Smooth muscle cell (in vitro differentiated cells): ENCODE results near the gene CR1L. TPM values are rescaled to one million over a fixed set of nuclear protein-coding genes. Genes with fewer than 3 reads are reported as not detected.
"Not testable (repeated sequence)": the region's sequence is repeated elsewhere in the genome, so short reads cannot be mapped to it uniquely, and the experiment has no call there.

ENCODE experiments used
- DNase-seq: peaks from one replicate; lab custom pipeline; 2025; ENCODE audit not compliant: unreplicated experiment; lab: John Stamatoyannopoulos, UW
- H2AFZ ChIP-seq: fragments of 200-600 bp; sonication (generic); 2 replicates; pipeline ENCODE4 v1.6.0; 2016; ENCODE audit warnings: antibody characterized with exemption, low read depth, mild to moderate bottlenecking
- H3F3A ChIP-seq: fragments of 200-600 bp; sonication (generic); 2 replicates; pipeline ENCODE4 v1.6.0; 2017; ENCODE audit warnings: antibody characterized with exemption, low read depth
- H3K27ac ChIP-seq: fragments of 200-600 bp; sonication (generic); 2 replicates; pipeline ENCODE4 v1.5.1; 2016; ENCODE audit warnings: low read depth, mild to moderate bottlenecking
- H3K27me3 ChIP-seq: fragments of 200-600 bp; sonication (generic); 2 replicates; pipeline ENCODE4 v1.6.1; 2016; ENCODE audit warnings: low read depth, mild to moderate bottlenecking
- H3K36me3 ChIP-seq: fragments of 200-600 bp; sonication (generic); 2 replicates; pipeline ENCODE4 v1.5.1; 2016; ENCODE audit warnings: low read depth
- H3K4me1 ChIP-seq: fragments of 200-600 bp; sonication (generic); 2 replicates; pipeline ENCODE4 v1.5.1; 2016; ENCODE audit warnings: low read depth
- H3K4me2 ChIP-seq: fragments of 200-600 bp; sonication (generic); 2 replicates; pipeline ENCODE4 v1.6.0; 2016; ENCODE audit warnings: mild to moderate bottlenecking
- H3K4me3 ChIP-seq: fragments of 200-600 bp; sonication (generic); 2 replicates; pipeline ENCODE4 v1.5.1; 2016; ENCODE audit warnings: mild to moderate bottlenecking
- H3K79me2 ChIP-seq: fragments of 200-600 bp; sonication (generic); 2 replicates; pipeline ENCODE4 v1.6.0; 2016; ENCODE audit warnings: low read depth, mild to moderate bottlenecking
- H3K9ac ChIP-seq: fragments of 200-600 bp; sonication (generic); 2 replicates; pipeline ENCODE4 v1.6.0; 2016; ENCODE audit warnings: low read depth
- H3K9me3 ChIP-seq: fragments of 200-600 bp; sonication (generic); replicated peaks from 2 replicates; pipeline ENCODE4 v1.5.1; 2016; ENCODE audit warnings: low read depth
- H4K20me1 ChIP-seq: fragments of 200-600 bp; sonication (generic); 2 replicates; pipeline ENCODE4 v1.6.0; 2016; ENCODE audit warnings: low read depth
- CTCF ChIP-seq: fragments of 200-600 bp; sonication (generic); IDR thresholded peaks from 2 replicates; pipeline ENCODE4 v1.5.1; 2017; ENCODE audit warnings: borderline replicate concordance, mild to moderate bottlenecking, antibody characterized with exemption; ENCODE audit not compliant: insufficient read depth, poor library complexity, severe bottlenecking
- WGBS: methylation state at CpG from one replicate; pipeline ENCODE4 v1.1.7; 2016; ENCODE audit warnings: low lambda C conversion rate; 5-methylcytosine and 5-hydroxymethylcytosine counted together
- polyA plus RNA-seq: library from polyadenylated mRNA; unstranded; fragments of >200 nt; fragmentation: Nextera tagmentation; extraction: Ambion mirVana; gene quantifications from 2 replicates; pipeline ENCODE4 v1.2.1, GENCODE V29; 2016
- total RNA-seq: library from RNA; depleted of rRNA; stranded (reverse); fragments of >200 nt; gene quantifications from 2 replicates; pipeline ENCODE4 v1.2.3, GENCODE V29; 2014

CR1L gene
- total and polyA plus RNA-seq, 2 experiments from 2014 or later = 0.95 TPM; not detected in 1

- Histone ChIP-seq H3K79me2 (no peaks in the 10 kb centered on the region), H3K36me3 (no peaks in the 10 kb centered on the region), H3K9ac (no peak overlapping the region), H3K4me2 (no peak overlapping the region), H3K9me3 (no peaks in the 10 kb centered on the region), H2AFZ (peak overlapping the region; percentile 65), H3K4me3 (no peak overlapping the region), H3K27me3 (no peaks in the 10 kb centered on the region), H3K27ac (no peak overlapping the region), H4K20me1 (no peaks in the 10 kb centered on the region), H3F3A (no peaks in the 10 kb centered on the region), H3K4me1 (no peaks in the 10 kb centered on the region)
- DNase-seq = no peak
- TF ChIP-seq CTCF = peak; percentile 63
- 61% methylated on average over 4 of the region's 4 CpGs for WGBS
These were observed 54.0 kb downstream of the CR1L start for GRCh38 chr1:207698822-207699483.

GRCh38 chr1:207702317-207702716 lies 57.4 kb downstream of the CR1L start:
- no peak overlapping the region for H2AFZ ChIP-seq
- 97% methylated on average over 1 of the region's 1 CpG for WGBS
- no peaks in the 10 kb centered on the region for H3F3A ChIP-seq

GRCh38 chr1:207703712-207704111 lies 58.8 kb downstream of the CR1L start:
- no peak overlapping the region for H3K9ac ChIP-seq
- H3K79me2 ChIP-seq = no peaks in the 10 kb centered on the region
- no peaks in the 10 kb centered on the region for H3F3A ChIP-seq
- H3K27ac ChIP-seq = no peak overlapping the region
- H3K9me3 ChIP-seq = no peaks in the 10 kb centered on the region
- H2AFZ ChIP-seq = no peak overlapping the region
- H3K27me3 ChIP-seq = no peaks in the 10 kb centered on the region
- no peak for DNase-seq
- no peak overlapping the region for H3K4me2 ChIP-seq
- H4K20me1 ChIP-seq = no peaks in the 10 kb centered on the region
- H3K4me1 ChIP-seq = no peaks in the 10 kb centered on the region
- no peak for TF ChIP-seq CTCF
- 94% methylated on average over 5 of the region's 5 CpGs for WGBS
- no peaks in the 10 kb centered on the region for H3K36me3 ChIP-seq
- no peak overlapping the region for H3K4me3 ChIP-seq

More at GRCh38 chr1:207702317-207702716, 57.4 kb downstream of the CR1L start:
- DNase-seq = no peak
- no peaks in the 10 kb centered on the region for H3K9me3 ChIP-seq
- H3K4me1 ChIP-seq = no peaks in the 10 kb centered on the region
- no peaks in the 10 kb centered on the region for H4K20me1 ChIP-seq
- no peak overlapping the region for H3K9ac ChIP-seq
- TF ChIP-seq CTCF = no peak
- H3K36me3 ChIP-seq = no peaks in the 10 kb centered on the region
- H3K4me3 ChIP-seq = no peak overlapping the region
- H3K27me3 ChIP-seq = no peaks in the 10 kb centered on the region
- H3K79me2 ChIP-seq = no peaks in the 10 kb centered on the region
- H3K27ac ChIP-seq = no peak overlapping the region
- no peak overlapping the region for H3K4me2 ChIP-seq

- H3K4me1 ChIP-seq, H3K9me3 ChIP-seq, H3K79me2 ChIP-seq, H3K27me3 ChIP-seq, H4K20me1 ChIP-seq, H2AFZ ChIP-seq, H3F3A ChIP-seq, H3K36me3 ChIP-seq, DNase-seq, H3K4me3 ChIP-seq: not testable (repeated sequence)
- H3K4me2 ChIP-seq = peak overlapping the region; percentile 15
- peak overlapping the region; percentile 48 for H3K9ac ChIP-seq
- peak overlapping the region; percentile 67 for H3K27ac ChIP-seq
- 56% methylated on average over 3 of the region's 3 CpGs for WGBS
These were observed 63.1 kb downstream of the CR1L start for GRCh38 chr1:207708004-207708403.
